DND-41 (cell line): ENCODE results near the gene GGA2.

ENCODE experiments used
- ATAC-seq: fragments of 200-7000 bp; cut with Tn5 transposase; 3 replicates; pipeline ENCODE4 v1.9.1; 2021; ENCODE audit warnings: low read depth; ENCODE audit not compliant: insufficient read depth
- DNase-seq: peaks from one replicate; pipeline ENCODE4 v3.0.0-alpha.2; 2020
- H2AFZ ChIP-seq: 2 replicates; pipeline ENCODE4 v1.6.0; 2012; ENCODE audit warnings: low read depth, low read length
- H3K27ac ChIP-seq: 2 replicates; pipeline ENCODE4 v1.5.1; 2012; ENCODE audit warnings: low read length, inconsistent platforms
- H3K27me3 ChIP-seq: fragments of 200-600 bp; sonication (generic); 2 replicates; pipeline ENCODE4 v1.6.0; 2012; ENCODE audit warnings: low read length, mild to moderate bottlenecking, inconsistent platforms; ENCODE audit not compliant: insufficient read depth, poor library complexity
- H3K36me3 ChIP-seq: 2 replicates; pipeline ENCODE4 v1.5.1; 2012; ENCODE audit warnings: low read length, inconsistent platforms; ENCODE audit not compliant: insufficient read depth
- H3K4me1 ChIP-seq: 2 replicates; pipeline ENCODE4 v1.5.1; 2012; ENCODE audit warnings: mild to moderate bottlenecking, low read length; ENCODE audit not compliant: insufficient read depth
- H3K4me2 ChIP-seq: 2 replicates; pipeline ENCODE4 v1.6.0; 2012; ENCODE audit warnings: mild to moderate bottlenecking, moderate library complexity, low read length, inconsistent platforms; ENCODE audit not compliant: insufficient read depth
- H3K4me3 ChIP-seq, 2 experiments: fragments of 200-600 bp in 1 of 2; shearing (Covaris generic) in 1 of 2; 2 replicates each; pipeline ENCODE4 v1.5.1; 2012 to 2016; ENCODE audit warnings: inconsistent platforms in 2 of 2, low read length in 2 of 2, mild to moderate bottlenecking in 2 of 2, low read depth in 1 of 2, moderate library complexity in 1 of 2
- H3K79me2 ChIP-seq: 2 replicates; pipeline ENCODE4 v1.6.0; 2012; ENCODE audit warnings: low read length, inconsistent platforms; ENCODE audit not compliant: insufficient read depth
- H3K9ac ChIP-seq: 2 replicates; pipeline ENCODE4 v1.6.0; 2012; ENCODE audit warnings: low read depth, mild to moderate bottlenecking, inconsistent platforms, low read length, moderate library complexity
- H3K9me3 ChIP-seq: 2 replicates; pipeline ENCODE4 v1.5.1; 2012; ENCODE audit warnings: low read length, moderate library complexity, mild to moderate bottlenecking, inconsistent platforms; ENCODE audit not compliant: insufficient read depth, severe bottlenecking
- H4K20me1 ChIP-seq: 2 replicates; pipeline ENCODE4 v1.6.0; 2012; ENCODE audit warnings: low read length; ENCODE audit not compliant: insufficient read depth
- EZH2 ChIP-seq: IDR thresholded peaks from 3 replicates; pipeline ENCODE4 v1.6.1; 2012; ENCODE audit warnings: borderline replicate concordance, low read depth, mild to moderate bottlenecking, moderate library complexity, low read length, inconsistent platforms; ENCODE audit not compliant: severe bottlenecking
- TF ChIP-seq, protein P1 (sequence below): IDR thresholded peaks from 2 replicates; pipeline ENCODE4 v1.5.1; 2012; ENCODE audit warnings: borderline replicate concordance, low read length, moderate library complexity, mild to moderate bottlenecking; ENCODE audit not compliant: poor library complexity, severe bottlenecking; ENCODE audit errors: extremely low read depth

The GGA2 gene

GRCh38 chr16:23480257-23480656, 30.0 kb downstream of the GGA2 start:
- no peaks in the 10 kb centered on the region for H4K20me1 ChIP-seq
- H2AFZ ChIP-seq, result no peak overlapping the region
- no peak overlapping the region for H3K4me3 ChIP-seq
- H3K9ac ChIP-seq, result no peak overlapping the region
- no peak overlapping the region for H3K27ac ChIP-seq
- no peak for DNase-seq
- H3K36me3 ChIP-seq, result no peaks in the 10 kb centered on the region
- no peaks in the 10 kb centered on the region for H3K4me1 ChIP-seq
- H3K79me2 ChIP-seq, result no peaks in the 10 kb centered on the region
- no peaks in the 10 kb centered on the region for H3K27me3 ChIP-seq
- TF ChIP-seq EZH2, result no peak
- TF ChIP-seq, protein P1, sequence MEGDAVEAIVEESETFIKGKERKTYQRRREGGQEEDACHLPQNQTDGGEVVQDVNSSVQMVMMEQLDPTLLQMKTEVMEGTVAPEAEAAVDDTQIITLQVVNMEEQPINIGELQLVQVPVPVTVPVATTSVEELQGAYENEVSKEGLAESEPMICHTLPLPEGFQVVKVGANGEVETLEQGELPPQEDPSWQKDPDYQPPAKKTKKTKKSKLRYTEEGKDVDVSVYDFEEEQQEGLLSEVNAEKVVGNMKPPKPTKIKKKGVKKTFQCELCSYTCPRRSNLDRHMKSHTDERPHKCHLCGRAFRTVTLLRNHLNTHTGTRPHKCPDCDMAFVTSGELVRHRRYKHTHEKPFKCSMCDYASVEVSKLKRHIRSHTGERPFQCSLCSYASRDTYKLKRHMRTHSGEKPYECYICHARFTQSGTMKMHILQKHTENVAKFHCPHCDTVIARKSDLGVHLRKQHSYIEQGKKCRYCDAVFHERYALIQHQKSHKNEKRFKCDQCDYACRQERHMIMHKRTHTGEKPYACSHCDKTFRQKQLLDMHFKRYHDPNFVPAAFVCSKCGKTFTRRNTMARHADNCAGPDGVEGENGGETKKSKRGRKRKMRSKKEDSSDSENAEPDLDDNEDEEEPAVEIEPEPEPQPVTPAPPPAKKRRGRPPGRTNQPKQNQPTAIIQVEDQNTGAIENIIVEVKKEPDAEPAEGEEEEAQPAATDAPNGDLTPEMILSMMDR, result no peak
- H3K4me2 ChIP-seq, result no peak overlapping the region
- no peak for ATAC-seq
- no peaks in the 10 kb centered on the region for H3K9me3 ChIP-seq

DNA sequence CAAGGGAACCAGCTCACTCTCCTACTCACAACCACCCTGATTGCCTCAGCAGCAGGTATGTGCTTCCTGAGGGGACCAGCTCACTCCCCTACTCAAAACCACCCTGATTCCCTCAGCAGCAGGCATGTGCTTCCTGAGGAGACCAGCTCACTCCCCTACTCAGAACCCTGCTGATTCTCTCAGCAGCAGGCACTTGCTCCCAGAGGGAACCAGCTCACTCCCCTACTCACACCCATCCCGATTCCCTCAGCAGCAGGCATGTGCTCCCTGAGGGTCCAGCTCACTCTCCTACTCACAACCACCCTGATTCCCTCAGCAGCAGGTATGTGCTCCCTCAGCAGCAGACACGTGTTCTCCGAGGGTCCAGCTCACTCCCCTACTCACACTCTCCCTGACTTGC, 31.2 kb downstream of the GGA2 start:
- Histone ChIP-seq H3K79me2 (no peaks in the 10 kb centered on the region), H3K36me3 (no peaks in the 10 kb centered on the region), H3K9ac (no peak overlapping the region), H3K27ac (no peak overlapping the region), H2AFZ (no peak overlapping the region), H4K20me1 (no peaks in the 10 kb centered on the region), H3K27me3 (no peaks in the 10 kb centered on the region), H3K4me1 (no peaks in the 10 kb centered on the region), H3K4me2 (no peak overlapping the region), H3K9me3 (no peaks in the 10 kb centered on the region), H3K4me3 (no peak overlapping the region)
- ATAC-seq, result no peak
- no peak for DNase-seq
- no peak for TF ChIP-seq EZH2
- TF ChIP-seq, protein P1, result no peak

DNA sequence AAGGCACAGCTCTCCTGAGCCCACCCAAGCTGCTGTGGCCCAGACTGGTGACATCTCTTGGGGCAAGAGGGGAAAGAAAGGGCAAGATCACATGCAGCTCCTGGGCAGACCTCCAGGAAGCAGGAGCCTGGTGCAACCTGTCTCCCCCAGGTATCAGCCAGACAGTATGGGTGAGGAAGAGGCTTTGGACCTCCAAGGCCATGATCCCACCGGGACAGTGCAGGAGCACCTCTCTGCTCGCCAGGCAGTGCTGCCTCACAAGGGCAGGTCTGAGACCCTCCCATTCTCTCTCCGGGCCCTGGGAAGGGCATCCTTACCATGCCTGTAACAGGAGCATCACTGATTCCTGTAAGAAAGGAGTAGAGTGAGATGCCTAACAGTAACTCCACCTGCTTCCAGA, 31.7 kb downstream of the GGA2 start:
- H2AFZ ChIP-seq, result no peak overlapping the region
- H3K27ac ChIP-seq, result no peak overlapping the region
- no peak overlapping the region for H3K9ac ChIP-seq
- H3K79me2 ChIP-seq, result no peaks in the 10 kb centered on the region
- no peaks in the 10 kb centered on the region for H4K20me1 ChIP-seq
- H3K4me1 ChIP-seq, result no peaks in the 10 kb centered on the region
- H3K27me3 ChIP-seq, result no peaks in the 10 kb centered on the region
- H3K4me3 ChIP-seq, result no peak overlapping the region
- no peak for DNase-seq
- no peaks in the 10 kb centered on the region for H3K36me3 ChIP-seq
- ATAC-seq, result no peak
- H3K4me2 ChIP-seq, result no peak overlapping the region
- TF ChIP-seq, protein P1, result no peak
- TF ChIP-seq EZH2, result no peak
- no peaks in the 10 kb centered on the region for H3K9me3 ChIP-seq

DNA sequence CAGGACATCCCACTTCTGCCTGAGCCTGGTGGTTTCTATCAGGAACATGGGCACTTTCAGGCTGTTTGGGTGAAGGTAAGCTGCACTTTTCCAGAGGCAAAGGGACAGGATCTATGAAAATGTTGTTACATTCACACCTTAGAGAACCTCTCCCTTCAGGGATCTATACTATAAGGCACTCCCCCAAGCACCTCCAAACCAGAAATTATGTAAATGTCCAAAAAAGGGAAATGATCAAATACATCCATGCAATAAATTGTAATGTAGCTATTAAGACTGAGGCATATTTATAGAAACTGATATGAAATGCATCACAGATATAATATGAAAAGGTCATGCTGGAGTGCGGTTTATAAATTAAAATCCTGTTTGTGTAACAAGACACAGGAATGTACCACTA, 34.0 kb downstream of the GGA2 start:
- Histone ChIP-seq H3K27ac (no peak overlapping the region), H3K79me2 (no peaks in the 10 kb centered on the region), H3K9me3 (no peaks in the 10 kb centered on the region), H3K9ac (no peak overlapping the region), H3K27me3 (no peaks in the 10 kb centered on the region), H4K20me1 (no peaks in the 10 kb centered on the region), H3K4me2 (no peak overlapping the region), H3K4me3 (no peak overlapping the region), H3K4me1 (no peaks in the 10 kb centered on the region), H2AFZ (no peak overlapping the region), H3K36me3 (no peaks in the 10 kb centered on the region)
- ATAC-seq (no peak), DNase-seq (no peak)
- TF ChIP-seq, protein P1, result no peak
- no peak for TF ChIP-seq EZH2
